Activated B cell treated with CpG ODN at 0.5 μM for 24 hours (primary cell): ENCODE measurements around the gene UFSP2. TPM values are rescaled to one million over a fixed set of nuclear protein-coding genes. Genes with fewer than 3 reads are reported as not detected.

ENCODE experiments used
- ATAC-seq: fragments of 200-7000 bp; cut with Tn5 transposase; one replicate; pipeline ENCODE4 v1.10.0; 2021; ENCODE audit warnings: low read depth, mild to moderate bottlenecking, moderate library complexity
- CTCF ChIA-PET: fragments of 350-600 bp; sonication (Branson Sonifier 250); formaldehyde crosslinking; loops from one replicate; lab custom pipeline; 2021; ENCODE audit warnings: antibody characterized with exemption; lab: Charles Lee
- POLR2A ChIA-PET: fragments of 350-600 bp; sonication (Branson Sonifier 250); formaldehyde crosslinking; loops from one replicate; lab custom pipeline; 2021; ENCODE audit warnings: antibody characterized with exemption; lab: Charles Lee
- DNase-seq: peaks from one replicate; pipeline ENCODE4 v3.0.0; 2022
- H3K27ac Mint-ChIP-seq: one replicate; pipeline ENCODE4 v1.8.0; 2020; ENCODE audit warnings: mixed read lengths
- H3K27me3 Mint-ChIP-seq: one replicate; pipeline ENCODE4 v1.8.0; 2021; ENCODE audit warnings: mixed read lengths
- H3K36me3 Mint-ChIP-seq: one replicate; pipeline ENCODE4 v1.8.0; 2021; ENCODE audit warnings: low read depth, mixed read lengths
- H3K4me1 Mint-ChIP-seq: one replicate; pipeline ENCODE4 v1.8.0; 2021; ENCODE audit warnings: mixed read lengths
- H3K4me3 Mint-ChIP-seq: one replicate; pipeline ENCODE4 v1.8.0; 2020; ENCODE audit warnings: mild to moderate bottlenecking, mixed read lengths
- H3K9me3 Mint-ChIP-seq: one replicate; pipeline ENCODE4 v1.8.0; 2020; ENCODE audit warnings: mixed read lengths
- intact Hi-C: fragments of 100-400 bp; cut with micrococcal nuclease; formaldehyde crosslinking; loops from one replicate; pipeline ENCODE4 v1.15.1; 2024
- total RNA-seq: library from RNA; stranded (reverse); gene quantifications from 2 replicates; pipeline ENCODE4 v1.2.3, GENCODE V29; 2022
- TF ChIP-seq, protein P1 (sequence below): fragments of 200-600 bp; IDR thresholded peaks from one replicate; pipeline ENCODE4 v1.8.0; 2022; ENCODE audit warnings: antibody characterized with exemption, mild to moderate bottlenecking

UFSP2 gene, protein sequence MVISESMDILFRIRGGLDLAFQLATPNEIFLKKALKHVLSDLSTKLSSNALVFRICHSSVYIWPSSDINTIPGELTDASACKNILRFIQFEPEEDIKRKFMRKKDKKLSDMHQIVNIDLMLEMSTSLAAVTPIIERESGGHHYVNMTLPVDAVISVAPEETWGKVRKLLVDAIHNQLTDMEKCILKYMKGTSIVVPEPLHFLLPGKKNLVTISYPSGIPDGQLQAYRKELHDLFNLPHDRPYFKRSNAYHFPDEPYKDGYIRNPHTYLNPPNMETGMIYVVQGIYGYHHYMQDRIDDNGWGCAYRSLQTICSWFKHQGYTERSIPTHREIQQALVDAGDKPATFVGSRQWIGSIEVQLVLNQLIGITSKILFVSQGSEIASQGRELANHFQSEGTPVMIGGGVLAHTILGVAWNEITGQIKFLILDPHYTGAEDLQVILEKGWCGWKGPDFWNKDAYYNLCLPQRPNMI
- 20.1 and 21.6 TPM in 2 replicates for total RNA-seq

- peaks cover 17% of the 10 kb centered on the region for H3K4me1 Mint-ChIP-seq
- H3K27me3 Mint-ChIP-seq: no peaks in the 10 kb centered on the region
- CTCF ChIA-PET: interaction anchor here (1.6 to 2.6 kb wide), 2 partner anchors 9 to 172 kb away, joined by 3 to 16 read pairs; no protein-coding TSS in a partner anchor
- peak within 1 kb of the TSS; percentile 99 for H3K27ac Mint-ChIP-seq
- POLR2A ChIA-PET: interaction anchor here (0.8 to 2.6 kb wide), 13 partner anchors 11 to 691 kb away, joined by 3 to 46 read pairs (median 4); partner anchors contain the start of genes ANKRD37, LRP2BP and SLC25A4
- DNase-seq: peak; percentile 92
- intact Hi-C loops: loop anchor here (1.0 to 5.0 kb wide), 9 partner anchors 21 to 767 kb away; partner anchors contain the start of genes ANKRD37, CCDC110, CFAP97 and CYP4V2
- peak; percentile 86 for ATAC-seq
- peak within 1 kb of the TSS; percentile 89 for H3K4me3 Mint-ChIP-seq
- TF ChIP-seq, protein P1, sequence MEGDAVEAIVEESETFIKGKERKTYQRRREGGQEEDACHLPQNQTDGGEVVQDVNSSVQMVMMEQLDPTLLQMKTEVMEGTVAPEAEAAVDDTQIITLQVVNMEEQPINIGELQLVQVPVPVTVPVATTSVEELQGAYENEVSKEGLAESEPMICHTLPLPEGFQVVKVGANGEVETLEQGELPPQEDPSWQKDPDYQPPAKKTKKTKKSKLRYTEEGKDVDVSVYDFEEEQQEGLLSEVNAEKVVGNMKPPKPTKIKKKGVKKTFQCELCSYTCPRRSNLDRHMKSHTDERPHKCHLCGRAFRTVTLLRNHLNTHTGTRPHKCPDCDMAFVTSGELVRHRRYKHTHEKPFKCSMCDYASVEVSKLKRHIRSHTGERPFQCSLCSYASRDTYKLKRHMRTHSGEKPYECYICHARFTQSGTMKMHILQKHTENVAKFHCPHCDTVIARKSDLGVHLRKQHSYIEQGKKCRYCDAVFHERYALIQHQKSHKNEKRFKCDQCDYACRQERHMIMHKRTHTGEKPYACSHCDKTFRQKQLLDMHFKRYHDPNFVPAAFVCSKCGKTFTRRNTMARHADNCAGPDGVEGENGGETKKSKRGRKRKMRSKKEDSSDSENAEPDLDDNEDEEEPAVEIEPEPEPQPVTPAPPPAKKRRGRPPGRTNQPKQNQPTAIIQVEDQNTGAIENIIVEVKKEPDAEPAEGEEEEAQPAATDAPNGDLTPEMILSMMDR: no peak
- no peaks in the 10 kb centered on the region for H3K9me3 Mint-ChIP-seq
- peaks cover 18% of the 10 kb centered on the region for H3K36me3 Mint-ChIP-seq
Measured at GRCh38 chr4:185425647-185426352, at the start of gene UFSP2. TSS of gene UFSP2 (minus strand) at chr4:185425964. CDS start at chr4:185425868, 96 bp downstream.

- no peak overlapping the region for H3K27ac Mint-ChIP-seq
- no peaks in the 10 kb centered on the region for H3K9me3 Mint-ChIP-seq
- DNase-seq: no peak
- peaks cover 18% of the 10 kb centered on the region for H3K4me1 Mint-ChIP-seq
- ChIA-PET CTCF (interaction anchor here (1.2 to 3.3 kb wide), 3 partner anchors 113 to 127 kb away, joined by 3 to 21 read pairs (median 4); no protein-coding TSS in a partner anchor), POLR2A (interaction anchor here (1.9 to 2.3 kb wide), 2 partner anchors 48 to 114 kb away, joined by 6 to 12 read pairs; partner anchors contain the start of gene UFSP2)
- TF ChIP-seq, protein P1: no peak
- no peak overlapping the region for H3K4me3 Mint-ChIP-seq
- intact Hi-C loops: loop anchor here (5.0 kb wide), 2 partner anchors 564 to 646 kb away; partner anchors contain the start of gene ACSL1
- H3K27me3 Mint-ChIP-seq: peaks cover 13% of the 10 kb centered on the region
- peaks cover 2% of the 10 kb centered on the region for H3K36me3 Mint-ChIP-seq
- ATAC-seq: no peak
Measured at GRCh38 chr4:185473247-185473646, 47.5 kb upstream of the UFSP2 start.

- intact Hi-C loops: loop anchor here (5.0 kb wide), 2 partner anchors 565 to 645 kb away; partner anchors contain the start of gene ACSL1
- ATAC-seq: no peak
- peaks cover 6% of the 10 kb centered on the region for H3K27me3 Mint-ChIP-seq
- ChIA-PET CTCF (interaction anchor here (0.6 to 3.3 kb wide), 3 partner anchors 13 to 126 kb away, joined by 3 to 21 read pairs (median 3); no protein-coding TSS in a partner anchor), POLR2A (interaction anchor here (0.6 to 2.3 kb wide), 5 partner anchors 9 to 127 kb away, joined by 3 to 12 read pairs (median 5); partner anchors contain the start of gene UFSP2)
- peak overlapping the region; percentile 80 for H3K27ac Mint-ChIP-seq
- peaks cover 2% of the 10 kb centered on the region for H3K36me3 Mint-ChIP-seq
- H3K4me1 Mint-ChIP-seq: peaks cover 18% of the 10 kb centered on the region
- no peaks in the 10 kb centered on the region for H3K9me3 Mint-ChIP-seq
- peak overlapping the region; percentile 88 for H3K4me3 Mint-ChIP-seq
- no peak for DNase-seq
- TF ChIP-seq, protein P1: no peak
Measured at GRCh38 chr4:185472103-185472542, 46.4 kb upstream of the UFSP2 start.

- Mint-ChIP-seq H3K27ac (peak within 1 kb of the TSS; percentile 80), H3K27me3 (no peaks in the 10 kb centered on the region), H3K4me1 (peaks cover 18% of the 10 kb centered on the region), H3K4me3 (peak within 1 kb of the TSS; percentile 88), H3K9me3 (no peaks in the 10 kb centered on the region), H3K36me3 (peaks cover 2% of the 10 kb centered on the region)
- ChIA-PET CTCF (interaction anchor here (0.7 to 3.3 kb wide), 2 partner anchors 116 to 126 kb away, joined by 3 to 21 read pairs; no protein-coding TSS in a partner anchor), POLR2A (interaction anchor here (1.5 to 2.3 kb wide), 3 partner anchors 46 to 126 kb away, joined by 3 to 12 read pairs (median 6); partner anchors contain the start of gene UFSP2)
- DNase-seq (peak; percentile 87), ATAC-seq (peak; percentile 95)
- intact Hi-C loops: loop anchor here (1.0 to 5.0 kb wide), 14 partner anchors 46 to 1813 kb away; partner anchors contain the start of genes ACSL1, ANKRD37, CASP3 and CENPU
- TF ChIP-seq, protein P1: no peak
Measured at GRCh38 chr4:185471235-185472102, 45.7 kb upstream of the UFSP2 start, which contains the start of gene CCDC110. TSS of gene CCDC110 (minus strand) at chr4:185471733. CDS start at chr4:185471683, 50 bp downstream.
